GM23248 (cell line): Measurements from ENCODE around the gene BMAL1. TPM values are rescaled to one million over a fixed set of nuclear protein-coding genes. Genes with fewer than 3 reads are reported as not detected.

Experiments
- DNase-seq: peaks from one replicate; pipeline ENCODE4 v3.0.0-alpha.2; 2015
- H2AFZ ChIP-seq: fragments of 200-600 bp; sonication (generic); 2 replicates; pipeline ENCODE4 v1.6.1; 2016; ENCODE audit warnings: antibody characterized with exemption
- H3F3A ChIP-seq: fragments of 200-600 bp; sonication (generic); 2 replicates; pipeline ENCODE4 v1.6.1; 2016; ENCODE audit warnings: mild to moderate bottlenecking, antibody characterized with exemption, mixed run types; ENCODE audit not compliant: insufficient read depth
- H3K27ac ChIP-seq: fragments of 200-600 bp; sonication (generic); 2 replicates; pipeline ENCODE4 v1.5.1; 2016; ENCODE audit warnings: mild to moderate bottlenecking
- H3K27me3 ChIP-seq: fragments of 200-600 bp; sonication (generic); replicated peaks from 2 replicates; pipeline ENCODE4 v1.6.1; 2016; ENCODE audit warnings: mild to moderate bottlenecking; ENCODE audit not compliant: insufficient read depth
- H3K36me3 ChIP-seq: fragments of 200-600 bp; sonication (generic); 2 replicates; pipeline ENCODE4 v1.6.1; 2016; ENCODE audit warnings: low read depth, mild to moderate bottlenecking
- H3K4me1 ChIP-seq: fragments of 200-600 bp; sonication (generic); 2 replicates; pipeline ENCODE4 v1.6.1; 2016; ENCODE audit warnings: mild to moderate bottlenecking; ENCODE audit not compliant: insufficient read depth
- H3K4me2 ChIP-seq: fragments of 200-600 bp; sonication (generic); one replicate; pipeline ENCODE4 v1.6.1; 2016; ENCODE audit warnings: mild to moderate bottlenecking; ENCODE audit not compliant: unreplicated experiment
- H3K4me3 ChIP-seq: fragments of 200-600 bp; sonication (generic); 2 replicates; pipeline ENCODE4 v1.5.1; 2016; ENCODE audit warnings: mild to moderate bottlenecking
- H3K79me2 ChIP-seq: fragments of 200-600 bp; sonication (generic); 2 replicates; pipeline ENCODE4 v1.6.1; 2016; ENCODE audit warnings: mild to moderate bottlenecking; ENCODE audit not compliant: insufficient read depth
- H3K9ac ChIP-seq: fragments of 200-600 bp; sonication (generic); 2 replicates; pipeline ENCODE4 v1.6.1; 2016; ENCODE audit warnings: mild to moderate bottlenecking
- H3K9me2 ChIP-seq: fragments of 200-600 bp; sonication (generic); 2 replicates; pipeline ENCODE4 v1.6.1; 2016; ENCODE audit warnings: mixed run types, mild to moderate bottlenecking, moderate library complexity; ENCODE audit not compliant: insufficient read depth
- H3K9me3 ChIP-seq: fragments of 200-600 bp; sonication (generic); one replicate; pipeline ENCODE4 v1.6.1; 2017; ENCODE audit warnings: low read depth
- H4K20me1 ChIP-seq: fragments of 200-600 bp; sonication (generic); 2 replicates; pipeline ENCODE4 v1.6.0; 2016; ENCODE audit not compliant: insufficient read depth
- EZH2 ChIP-seq: fragments of 200-600 bp; sonication (generic); IDR thresholded peaks from 2 replicates; pipeline ENCODE4 v1.6.1; 2018; ENCODE audit warnings: antibody characterized with exemption, mild to moderate bottlenecking; ENCODE audit not compliant: insufficient read depth, poor library complexity, severe bottlenecking
- EZH2phosphoT487 ChIP-seq: fragments of 200-600 bp; sonication (generic); IDR thresholded peaks from 2 replicates; pipeline ENCODE4 v1.6.1; 2018; ENCODE audit warnings: antibody characterized with exemption, moderate library complexity, mild to moderate bottlenecking, low read depth; ENCODE audit not compliant: insufficient read depth
- WGBS, 2 experiments: methylation state at CpG; one replicate each; pipeline ENCODE4 v1.1.6; 2015 to 2017; ENCODE audit warnings: low lambda C conversion rate in 2 of 2, low coverage in 1 of 2; ENCODE audit errors: missing lambda C conversion rate in 2 of 2; 5-methylcytosine and 5-hydroxymethylcytosine counted together
- in situ Hi-C: fragments of 300-500 bp; cut with MboI; formaldehyde crosslinking; loops from 2 replicates; pipeline ENCODE4 v1.15.0; 2020
- polyA plus RNA-seq: library from polyadenylated mRNA; unstranded; fragments of >200 nt; fragmentation: Nextera tagmentation; extraction: Ambion mirVana; gene quantifications from 2 replicates; pipeline ENCODE4 v1.2.1, GENCODE V29; 2016
- total RNA-seq: library from RNA; depleted of rRNA; stranded (reverse); fragments of >200 nt; shearing (Covaris generic); gene quantifications from 2 replicates; pipeline ENCODE4 v1.2.3, GENCODE V29; 2014

The BMAL1 gene
- total and polyA plus RNA-seq, 2 experiments from 2014 or later = 31.9 to 41.7 TPM

- H3K27me3 ChIP-seq = no peaks in the 10 kb centered on the region
- peaks cover 79% of the 10 kb centered on the region for H3K79me2 ChIP-seq
- no peak for TF ChIP-seq EZH2
- no peak for TF ChIP-seq EZH2phosphoT487
- peaks cover 51% of the 10 kb centered on the region for H3F3A ChIP-seq
- H2AFZ ChIP-seq = peak overlapping the region; percentile 57
- peak overlapping the region; percentile 71 for H3K4me3 ChIP-seq
- DNase-seq = peak; percentile 79
- WGBS, 2 experiments = 65 to 68% methylated on average over 9 of the region's 9 CpGs
- peak overlapping the region; percentile 84 for H3K4me2 ChIP-seq
- peak overlapping the region; percentile 78 for H3K9ac ChIP-seq
- peaks cover 61% of the 10 kb centered on the region for H3K4me1 ChIP-seq
- no peaks in the 10 kb centered on the region for H4K20me1 ChIP-seq
- no peaks in the 10 kb centered on the region for H3K9me3 ChIP-seq
- H3K9me2 ChIP-seq = no peaks in the 10 kb centered on the region
- peak overlapping the region; percentile 89 for H3K27ac ChIP-seq
- in situ Hi-C loops = loop anchor here (5.0 kb wide), 1 partner anchor 126 kb away; no protein-coding TSS in a partner anchor
- no peaks in the 10 kb centered on the region for H3K36me3 ChIP-seq
Measured at GRCh38 chr11:13338427-13339069, 61.0 kb downstream of the BMAL1 start.

GRCh38 chr11:13339195-13340153, 61.9 kb downstream of the BMAL1 start:
- Histone ChIP-seq H3K79me2 (peaks cover 77% of the 10 kb centered on the region), H3K9ac (peak overlapping the region; percentile 78), H3K9me2 (no peaks in the 10 kb centered on the region), H3K36me3 (no peaks in the 10 kb centered on the region), H3K27ac (peak overlapping the region; percentile 89), H2AFZ (peak overlapping the region; percentile 16), H3K9me3 (no peaks in the 10 kb centered on the region), H4K20me1 (no peaks in the 10 kb centered on the region), H3K4me2 (peak overlapping the region; percentile 84), H3K4me3 (peak overlapping the region; percentile 71), H3K4me1 (peaks cover 52% of the 10 kb centered on the region), H3F3A (peaks cover 41% of the 10 kb centered on the region), H3K27me3 (no peaks in the 10 kb centered on the region)
- WGBS, 2 experiments = 21 to 26% methylated on average over 11 of the region's 11 CpGs
- TF ChIP-seq EZH2phosphoT487 = no peak
- TF ChIP-seq EZH2 = no peak
- DNase-seq = peak; percentile 92
- in situ Hi-C loops = loop anchor here (5.0 to 10.0 kb wide), 2 partner anchors 127 to 375 kb away; no protein-coding TSS in a partner anchor

GRCh38 chr11:13341026-13341425, 63.4 kb downstream of the BMAL1 start:
- Histone ChIP-seq H3K36me3 (no peaks in the 10 kb centered on the region), H3F3A (peaks cover 26% of the 10 kb centered on the region), H4K20me1 (no peaks in the 10 kb centered on the region), H3K9me2 (no peaks in the 10 kb centered on the region), H3K9ac (no peak overlapping the region), H2AFZ (no peak overlapping the region), H3K4me2 (no peak overlapping the region), H3K27me3 (no peaks in the 10 kb centered on the region), H3K79me2 (peaks cover 77% of the 10 kb centered on the region), H3K27ac (no peak overlapping the region), H3K9me3 (no peaks in the 10 kb centered on the region), H3K4me3 (no peak overlapping the region), H3K4me1 (peaks cover 36% of the 10 kb centered on the region)
- in situ Hi-C loops = loop anchor here (10.0 kb wide), 1 partner anchor 376 kb away; no protein-coding TSS in a partner anchor
- DNase-seq = no peak
- WGBS, 2 experiments = 71 to 74% methylated on average over 5 of the region's 5 CpGs
- TF ChIP-seq EZH2phosphoT487 = no peak
- no peak for TF ChIP-seq EZH2

- WGBS, 2 experiments = 83 to 84% methylated on average over 4 of the region's 4 CpGs
- DNase-seq = no peak
- no peaks in the 10 kb centered on the region for H3K36me3 ChIP-seq
- H3K4me2 ChIP-seq = no peak overlapping the region
- H3K27ac ChIP-seq = no peak overlapping the region
- in situ Hi-C loops = loop anchor here (10.0 kb wide), 1 partner anchor 378 kb away; no protein-coding TSS in a partner anchor
- no peak overlapping the region for H3K9ac ChIP-seq
- H3K79me2 ChIP-seq = peaks cover 79% of the 10 kb centered on the region
- peaks cover 10% of the 10 kb centered on the region for H3F3A ChIP-seq
- TF ChIP-seq EZH2phosphoT487 (no peak), EZH2 (no peak)
- H3K9me2 ChIP-seq = no peaks in the 10 kb centered on the region
- H3K9me3 ChIP-seq = no peaks in the 10 kb centered on the region
- H3K4me1 ChIP-seq = peaks cover 20% of the 10 kb centered on the region
- no peak overlapping the region for H2AFZ ChIP-seq
- H4K20me1 ChIP-seq = no peaks in the 10 kb centered on the region
- H3K27me3 ChIP-seq = no peaks in the 10 kb centered on the region
- H3K4me3 ChIP-seq = no peak overlapping the region
Measured at GRCh38 chr11:13343067-13343466, 65.5 kb downstream of the BMAL1 start.
